WERI-Rb-1 (cell line): Measurements from ENCODE around the gene FCHSD2.

Experiments used
- DNase-seq: peaks from one replicate; pipeline ENCODE4 v3.0.0-alpha.2; 2020
- H3K27ac ChIP-seq: fragments of 250-450 bp; sonication (Bioruptor Pico); 2 replicates; pipeline ENCODE4 v1.5.1; 2020; ENCODE audit warnings: mild to moderate bottlenecking, moderate library complexity
- H3K27me3 ChIP-seq: fragments of 250-450 bp; sonication (Bioruptor Pico); 2 replicates; pipeline ENCODE4 v1.5.1; 2021; ENCODE audit warnings: mild to moderate bottlenecking, low read depth, moderate library complexity; ENCODE audit not compliant: insufficient read depth, severe bottlenecking
- H3K36me3 ChIP-seq: fragments of 250-450 bp; sonication (Bioruptor Pico); 2 replicates; pipeline ENCODE4 v1.5.1; 2020; ENCODE audit warnings: mild to moderate bottlenecking, moderate library complexity
- H3K4me3 ChIP-seq: 2 replicates; pipeline ENCODE4 v1.5.1; 2011; ENCODE audit warnings: low read depth, mild to moderate bottlenecking, control low read depth, low read length
- H3K9me3 ChIP-seq: fragments of 250-450 bp; sonication (Bioruptor Pico); 2 replicates; pipeline ENCODE4 v1.5.1; 2021; ENCODE audit warnings: mild to moderate bottlenecking, moderate library complexity; ENCODE audit not compliant: severe bottlenecking
- CTCF ChIP-seq: IDR thresholded peaks from 2 replicates; pipeline ENCODE4 v1.5.1; 2011; ENCODE audit warnings: low read depth, mild to moderate bottlenecking, control low read depth, inconsistent platforms, low read length

Gene FCHSD2

DNA sequence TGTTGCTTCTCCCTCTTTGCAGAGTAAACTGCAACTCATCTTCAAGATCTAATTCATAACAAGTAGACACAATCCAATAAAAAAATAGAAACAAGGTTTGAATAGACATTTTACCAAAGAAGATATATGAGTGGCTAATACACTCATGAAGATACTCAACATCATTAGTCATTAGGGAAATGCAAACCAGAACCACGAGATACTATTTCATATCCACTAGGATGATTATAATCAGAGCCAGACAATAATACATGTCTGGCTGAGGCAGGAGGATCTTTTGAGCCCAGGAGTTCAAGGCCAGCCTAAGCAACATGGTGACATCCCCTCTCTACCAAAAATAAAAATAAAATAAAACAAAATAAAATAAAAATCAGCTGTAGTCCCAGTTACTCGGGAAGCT is 242.9 kb downstream of the FCHSD2 start:
- H3K36me3 ChIP-seq, result no peaks in the 10 kb centered on the region; the same call in 1 of the 2 replicates
- no peak for TF ChIP-seq CTCF
- no peak for DNase-seq
- no peak overlapping the region for H3K4me3 ChIP-seq
- no peaks in the 10 kb centered on the region for H3K9me3 ChIP-seq
- no peak overlapping the region for H3K27ac ChIP-seq
- no peaks in the 10 kb centered on the region for H3K27me3 ChIP-seq

DNA sequence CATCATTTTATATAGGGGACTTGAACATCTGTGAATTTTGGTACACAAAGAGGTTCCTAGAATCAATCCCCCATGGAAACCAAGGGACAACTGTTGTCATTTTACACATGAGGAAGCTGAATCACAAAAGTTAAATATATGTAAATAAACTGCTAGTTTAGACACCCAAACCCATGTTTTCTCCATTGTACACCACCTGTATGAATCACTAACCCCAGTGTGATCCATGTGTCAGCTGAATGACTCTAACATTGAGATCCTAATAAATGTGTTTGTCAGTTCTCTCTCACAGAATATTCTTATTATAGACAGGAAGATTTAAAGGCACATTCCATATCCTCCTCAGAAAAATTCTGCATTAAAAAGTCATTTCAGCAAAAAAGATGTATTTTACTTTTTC is 244.6 kb downstream of the FCHSD2 start:
- Histone ChIP-seq H3K4me3 (no peak overlapping the region), H3K27me3 (no peaks in the 10 kb centered on the region), H3K36me3 (no peaks in the 10 kb centered on the region; the same call in 1 of the 2 replicates), H3K9me3 (no peaks in the 10 kb centered on the region), H3K27ac (no peak overlapping the region)
- TF ChIP-seq CTCF, result no peak
- no peak for DNase-seq

DNA sequence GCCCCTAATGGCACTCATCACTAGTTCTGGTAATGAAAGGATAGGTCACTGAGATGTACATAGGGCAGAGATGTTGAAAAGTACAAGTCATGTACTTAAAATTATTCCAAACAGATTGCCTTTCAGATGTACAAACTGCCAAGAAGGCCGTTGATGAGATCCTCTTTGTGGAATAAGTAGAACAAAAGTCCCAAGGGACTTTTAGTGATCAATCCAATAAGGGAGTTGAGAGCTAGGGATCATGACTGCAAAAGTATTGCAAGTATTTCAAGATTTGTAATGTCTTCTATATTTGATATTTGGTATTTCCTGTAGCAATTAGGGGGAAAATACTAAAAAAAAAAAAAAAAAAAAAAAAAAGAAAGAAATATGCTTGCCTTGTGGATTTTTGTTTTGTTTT is 245.7 kb downstream of the FCHSD2 start:
- no peak for DNase-seq
- H3K27me3 ChIP-seq, result no peaks in the 10 kb centered on the region
- no peaks in the 10 kb centered on the region for H3K9me3 ChIP-seq
- no peak overlapping the region for H3K4me3 ChIP-seq
- H3K27ac ChIP-seq, result no peak overlapping the region
- H3K36me3 ChIP-seq, result no peaks in the 10 kb centered on the region; the same call in 1 of the 2 replicates
- no peak for TF ChIP-seq CTCF

DNA sequence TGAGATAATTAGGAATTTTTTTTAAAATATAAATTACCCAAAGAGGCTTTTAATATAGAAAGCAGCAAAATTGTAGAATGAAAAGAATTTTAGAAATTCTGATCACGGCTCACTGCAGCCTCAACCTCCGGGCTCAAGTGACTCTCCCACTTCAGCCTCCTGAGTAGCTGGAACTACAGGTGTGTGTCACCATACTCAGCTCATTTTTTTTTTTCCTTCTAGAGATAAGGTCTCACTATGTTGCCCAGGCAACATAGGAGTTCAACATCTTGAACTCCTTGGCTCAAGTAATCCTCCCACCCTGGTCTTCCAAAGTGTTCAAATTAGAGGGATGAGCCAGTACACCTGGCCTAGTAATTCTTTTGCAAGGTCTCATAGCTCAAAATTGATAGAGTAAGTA is 251.2 kb downstream of the FCHSD2 start:
- TF ChIP-seq CTCF, result no peak
- Histone ChIP-seq H3K36me3 (peaks cover 15% of the 10 kb centered on the region), H3K4me3 (no peak overlapping the region), H3K27me3 (no peaks in the 10 kb centered on the region), H3K27ac (no peak overlapping the region), H3K9me3 (no peaks in the 10 kb centered on the region)
- DNase-seq, result no peak

- H3K36me3 ChIP-seq, result peaks cover 20% of the 10 kb centered on the region
- no peak overlapping the region for H3K27ac ChIP-seq
- no peak for TF ChIP-seq CTCF
- DNase-seq, result no peak
- no peaks in the 10 kb centered on the region for H3K27me3 ChIP-seq
- H3K9me3 ChIP-seq, result no peaks in the 10 kb centered on the region
- no peak overlapping the region for H3K4me3 ChIP-seq
These were observed 255.5 kb downstream of the FCHSD2 start for GRCh38 chr11:72886619-72887018.
